Stimulated activated CD4-positive, alpha-beta T cell treated with anti-CD3 and anti-CD28 coated beads, Interleukin-12 subunit alpha, Interleukin-12 subunit beta, amount 100 ng/mL, for 24 hours (primary cell): ENCODE measurements around the gene DVL1.
"Not testable (repeated sequence)": the region's sequence is repeated elsewhere in the genome, so short reads cannot be mapped to it uniquely, and the experiment has no call there.

Source experiments
- DNase-seq, 2 experiments: peaks; one replicate each; pipeline ENCODE4 v3.0.0-alpha.2; 2020; ENCODE audit warnings: low read depth in 2 of 2

Gene DVL1

GRCh38 chr1:1327291-1327690, 21.9 kb downstream of the DVL1 start:
- DNase-seq: no peak

- no peak for DNase-seq
These were observed 23.1 kb downstream of the DVL1 start for GRCh38 chr1:1326075-1326605.

- DNase-seq: no peak
These were observed 23.7 kb downstream of the DVL1 start for GRCh38 chr1:1325288-1326074.

GRCh38 chr1:1324524-1325287, 24.5 kb downstream of the DVL1 start, which contains the start of the genes CPTP and INTS11:
Gene CPTP, plus strand, starts transcription at chr1:1324802. Its CDS starts 2,109 bp downstream, at chr1:1326911.
Gene INTS11, minus strand, starts transcription at chr1:1324660. Its CDS starts 52 bp downstream, at chr1:1324608.
- DNase-seq: peak; percentile 94

- DNase-seq: no peak
These were observed 25.1 kb downstream of the DVL1 start for GRCh38 chr1:1324084-1324523.

GRCh38 chr1:1322952-1323351, 26.3 kb downstream of the DVL1 start:
- no peak for DNase-seq

GRCh38 chr1:1322418-1322817, 26.8 kb downstream of the DVL1 start:
- DNase-seq: no peak

- DNase-seq: no peak
These were observed 27.7 kb downstream of the DVL1 start for GRCh38 chr1:1321477-1321876.

- DNase-seq: no peak
These were observed 28.4 kb downstream of the DVL1 start for GRCh38 chr1:1320666-1321448.

GRCh38 chr1:1319646-1319941, 29.6 kb downstream of the DVL1 start:
- DNase-seq: no peak

GRCh38 chr1:1318777-1319645, 30.2 kb downstream of the DVL1 start:
- no peak for DNase-seq

GRCh38 chr1:1318131-1318652, 31.0 kb downstream of the DVL1 start:
- DNase-seq: no peak

GRCh38 chr1:1317420-1317819, 31.8 kb downstream of the DVL1 start:
- no peak for DNase-seq

- DNase-seq: not testable (repeated sequence)
These were observed 33.0 kb downstream of the DVL1 start for GRCh38 chr1:1316199-1316598.

- DNase-seq: no peak
These were observed 33.7 kb downstream of the DVL1 start for GRCh38 chr1:1315435-1315954.

- DNase-seq: no peak
These were observed 34.4 kb downstream of the DVL1 start for GRCh38 chr1:1314678-1315335.

- no peak for DNase-seq
These were observed 35.0 kb downstream of the DVL1 start for GRCh38 chr1:1314237-1314586.

GRCh38 chr1:1313500-1314236, 35.5 kb downstream of the DVL1 start:
- no peak for DNase-seq
